ENCODE measurements around the gene YIF1B. TPM values are rescaled to one million over a fixed set of nuclear protein-coding genes. Genes with fewer than 3 reads are reported as not detected.
A peak's percentile ranks its signal among the peaks of the same experiment; 100 is the strongest.

Gene YIF1B
- total and polyA plus RNA-seq, 2 experiments from 2014 or later, result 82.8 to 106 TPM

DNA sequence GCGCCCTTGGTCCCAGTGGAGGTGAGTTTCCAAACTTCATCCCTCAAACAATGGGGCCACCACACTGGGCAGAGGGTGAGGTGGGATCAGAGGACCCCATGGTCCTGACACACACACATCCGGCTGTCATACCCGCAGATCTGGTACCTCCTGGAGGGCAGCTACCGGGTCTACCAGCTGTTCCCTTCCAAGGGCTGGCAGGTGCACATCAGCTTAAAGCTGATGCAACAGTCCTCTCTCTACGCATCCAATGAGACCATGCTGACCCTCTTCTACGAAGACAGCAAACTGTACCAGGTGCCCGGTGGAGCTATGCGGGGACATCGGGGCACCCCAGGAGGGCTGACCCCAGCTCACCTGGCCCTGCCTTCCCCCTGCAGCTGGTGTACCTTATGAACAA is 44.6 kb upstream of the YIF1B start (continued):
- TF ChIP-seq, protein P1, sequence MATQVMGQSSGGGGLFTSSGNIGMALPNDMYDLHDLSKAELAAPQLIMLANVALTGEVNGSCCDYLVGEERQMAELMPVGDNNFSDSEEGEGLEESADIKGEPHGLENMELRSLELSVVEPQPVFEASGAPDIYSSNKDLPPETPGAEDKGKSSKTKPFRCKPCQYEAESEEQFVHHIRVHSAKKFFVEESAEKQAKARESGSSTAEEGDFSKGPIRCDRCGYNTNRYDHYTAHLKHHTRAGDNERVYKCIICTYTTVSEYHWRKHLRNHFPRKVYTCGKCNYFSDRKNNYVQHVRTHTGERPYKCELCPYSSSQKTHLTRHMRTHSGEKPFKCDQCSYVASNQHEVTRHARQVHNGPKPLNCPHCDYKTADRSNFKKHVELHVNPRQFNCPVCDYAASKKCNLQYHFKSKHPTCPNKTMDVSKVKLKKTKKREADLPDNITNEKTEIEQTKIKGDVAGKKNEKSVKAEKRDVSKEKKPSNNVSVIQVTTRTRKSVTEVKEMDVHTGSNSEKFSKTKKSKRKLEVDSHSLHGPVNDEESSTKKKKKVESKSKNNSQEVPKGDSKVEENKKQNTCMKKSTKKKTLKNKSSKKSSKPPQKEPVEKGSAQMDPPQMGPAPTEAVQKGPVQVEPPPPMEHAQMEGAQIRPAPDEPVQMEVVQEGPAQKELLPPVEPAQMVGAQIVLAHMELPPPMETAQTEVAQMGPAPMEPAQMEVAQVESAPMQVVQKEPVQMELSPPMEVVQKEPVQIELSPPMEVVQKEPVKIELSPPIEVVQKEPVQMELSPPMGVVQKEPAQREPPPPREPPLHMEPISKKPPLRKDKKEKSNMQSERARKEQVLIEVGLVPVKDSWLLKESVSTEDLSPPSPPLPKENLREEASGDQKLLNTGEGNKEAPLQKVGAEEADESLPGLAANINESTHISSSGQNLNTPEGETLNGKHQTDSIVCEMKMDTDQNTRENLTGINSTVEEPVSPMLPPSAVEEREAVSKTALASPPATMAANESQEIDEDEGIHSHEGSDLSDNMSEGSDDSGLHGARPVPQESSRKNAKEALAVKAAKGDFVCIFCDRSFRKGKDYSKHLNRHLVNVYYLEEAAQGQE (IDR thresholded peaks at IDR 0.05; ENCODE audit: unreplicated experiment), result no peak
- TF ChIP-seq, protein P2, sequence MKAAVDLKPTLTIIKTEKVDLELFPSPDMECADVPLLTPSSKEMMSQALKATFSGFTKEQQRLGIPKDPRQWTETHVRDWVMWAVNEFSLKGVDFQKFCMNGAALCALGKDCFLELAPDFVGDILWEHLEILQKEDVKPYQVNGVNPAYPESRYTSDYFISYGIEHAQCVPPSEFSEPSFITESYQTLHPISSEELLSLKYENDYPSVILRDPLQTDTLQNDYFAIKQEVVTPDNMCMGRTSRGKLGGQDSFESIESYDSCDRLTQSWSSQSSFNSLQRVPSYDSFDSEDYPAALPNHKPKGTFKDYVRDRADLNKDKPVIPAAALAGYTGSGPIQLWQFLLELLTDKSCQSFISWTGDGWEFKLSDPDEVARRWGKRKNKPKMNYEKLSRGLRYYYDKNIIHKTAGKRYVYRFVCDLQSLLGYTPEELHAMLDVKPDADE (IDR thresholded peaks at IDR 0.05), result no peak
- TF ChIP-seq ZNF331 (CRISPR knock-in tag; IDR thresholded peaks at IDR 0.05; ENCODE audit: low read depth), result no peak

DNA sequence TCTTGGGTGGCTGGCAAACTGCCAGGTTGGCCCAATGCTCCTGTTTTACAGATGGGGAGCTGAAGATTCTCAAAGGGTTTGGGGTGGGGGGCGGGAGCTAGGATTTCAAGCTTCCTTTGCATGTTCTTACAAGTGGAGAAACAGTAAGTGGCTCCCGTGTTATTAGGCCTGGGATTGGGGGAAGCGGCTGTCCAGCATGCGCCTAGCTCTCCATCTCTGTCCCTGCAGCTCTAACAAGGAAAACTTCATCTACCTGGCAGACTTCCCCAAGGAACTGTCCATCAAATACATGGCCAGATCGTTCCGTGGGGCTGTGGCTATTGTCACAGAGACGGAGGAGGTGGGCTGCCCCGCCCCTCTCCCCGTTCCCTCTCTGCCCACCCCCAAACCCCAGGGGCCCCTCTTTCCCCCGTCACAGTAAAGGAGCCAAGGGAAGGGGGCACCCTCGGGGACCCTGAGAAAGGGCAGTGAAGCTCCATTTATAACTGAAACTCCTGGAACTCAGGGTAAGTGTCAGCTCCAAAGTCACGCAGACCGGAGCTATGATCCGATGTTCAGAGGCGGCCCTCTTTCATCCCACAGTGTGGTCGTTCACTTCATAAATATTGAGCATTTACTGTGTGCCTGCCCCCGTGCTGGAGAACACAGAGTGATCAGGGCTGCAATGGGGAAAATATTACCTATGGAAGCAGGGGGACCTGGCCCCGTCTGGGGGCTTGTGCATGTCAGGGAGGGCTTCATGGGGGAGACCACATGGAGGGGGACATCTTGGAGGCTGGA is 43.7 kb upstream of the YIF1B start:
- DNase-seq (ENCODE audit: low spot score), result no peak
- H3K36me3 ChIP-seq (ENCODE audit: insufficient read depth), result no peaks in the 10 kb centered on the region
- peaks cover 12% of the 10 kb centered on the region for H3K4me1 ChIP-seq (ENCODE audit: insufficient read depth)
- H3K79me2 ChIP-seq (replicated peaks; ENCODE audit: insufficient read depth), result no peaks in the 10 kb centered on the region
- H3K27me3 Mint-ChIP-seq (ENCODE audit: insufficient read depth, low read depth, poor library complexity), result peaks cover 27% of the 10 kb centered on the region
- no peak overlapping the region for H2AFZ ChIP-seq
- peaks cover 17% of the 10 kb centered on the region for H3K4me1 Mint-ChIP-seq
- peaks cover 3% of the 10 kb centered on the region; the same call in 2 of the 3 replicates for H3K9me3 Mint-ChIP-seq
- peak overlapping the region; percentile 91; the same call in 1 of the 3 replicates for H3K4me3 Mint-ChIP-seq
- ATAC-seq, result no peak
- 0 out of 2 replicates have a peak, but pooled peaks cover 11% of the 10 kb centered on the region for H3F3A ChIP-seq (replicated peaks; ENCODE audit: low read depth)
- H3K36me3 Mint-ChIP-seq (ENCODE audit: low read depth), result no peaks in the 10 kb centered on the region; the same call in 2 of the 3 replicates
- H3K27me3 ChIP-seq (ENCODE audit: insufficient read depth), result peaks cover 29% of the 10 kb centered on the region
- no peak overlapping the region for H3K27ac ChIP-seq (ENCODE audit: low read depth)
- H3K9me2 ChIP-seq (ENCODE audit: insufficient read depth), result no peaks in the 10 kb centered on the region
- H4K20me1 ChIP-seq (replicated peaks; ENCODE audit: insufficient read depth), result no peaks in the 10 kb centered on the region; the same call in 1 of the 2 replicates
- H3K4me2 ChIP-seq, result no peak overlapping the region
- no peak overlapping the region for H3K27ac Mint-ChIP-seq
- no peak overlapping the region for H3K4me3 ChIP-seq
- TF ChIP-seq NANOG (IDR thresholded peaks at IDR 0.05; ENCODE audit: borderline replicate concordance) (no peak), ZNF331 (CRISPR knock-in tag; IDR thresholded peaks at IDR 0.05; ENCODE audit: low read depth) (no peak), STAT1 (IDR thresholded peaks at IDR 0.05; ENCODE audit: unreplicated experiment) (no peak), JUNB (IDR thresholded peaks at IDR 0.05; ENCODE audit: unreplicated experiment) (no peak), POLR2AphosphoS5 (IDR thresholded peaks at IDR 0.05; ENCODE audit: low read depth) (no peak), EZH2 (IDR thresholded peaks at IDR 0.05; ENCODE audit: low read depth, unreplicated experiment) (no peak), CTCF (conservative IDR thresholded peaks at IDR 0.05; ENCODE audit: low read depth in 2 of 2) (no peak), CREB1 (CRISPR knock-in tag; IDR thresholded peaks at IDR 0.05; ENCODE audit: low read depth) (no peak), ZNF114 (CRISPR knock-in tag; IDR thresholded peaks at IDR 0.05) (no peak), EZH2phosphoT487 (IDR thresholded peaks at IDR 0.05; ENCODE audit: unreplicated experiment) (no peak)
- TF ChIP-seq, protein P1 (IDR thresholded peaks at IDR 0.05; ENCODE audit: unreplicated experiment), result no peak
- TF ChIP-seq, protein P2 (IDR thresholded peaks at IDR 0.05), result no peak
